ENCODE measurements around the gene ZNF462.

The ZNF462 gene

DNA sequence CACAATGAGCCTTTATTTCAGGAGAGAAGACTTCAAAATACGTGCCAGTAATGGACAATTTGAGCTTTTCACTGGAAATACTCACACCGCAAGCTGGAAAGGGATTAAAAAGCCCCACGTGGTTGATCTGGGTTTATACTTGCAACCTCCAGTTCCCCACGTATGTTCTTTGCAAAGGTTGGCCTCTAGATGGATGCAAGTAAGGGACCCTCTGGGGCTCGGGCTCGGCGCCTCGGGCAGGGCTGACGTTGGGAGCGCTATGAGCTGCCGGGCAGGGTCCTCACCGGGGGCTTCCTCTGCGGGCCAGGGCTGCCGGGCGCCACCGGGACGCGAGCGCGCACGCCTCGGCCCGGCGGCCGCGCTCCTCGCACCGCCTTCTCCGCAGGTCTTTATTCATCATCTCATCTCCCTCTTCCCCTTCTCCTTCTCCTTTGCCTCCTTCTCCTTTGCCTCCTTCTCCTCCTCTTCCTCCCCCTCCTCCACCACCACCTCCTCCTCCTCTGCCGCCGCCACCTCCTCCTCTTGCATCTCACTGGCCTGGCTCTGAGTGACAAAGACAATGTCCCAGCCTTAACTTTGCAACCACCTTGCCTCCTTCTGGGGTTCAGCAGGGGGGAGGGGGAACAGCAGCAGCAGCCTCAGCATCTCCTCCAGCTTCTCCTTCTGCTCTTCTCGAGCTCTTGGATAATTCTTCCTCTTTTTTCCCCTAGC lies 701 bp upstream of the ZNF462 start:
- DNase-seq (ENCODE audit: low spot score), result peak; percentile 34

DNA sequence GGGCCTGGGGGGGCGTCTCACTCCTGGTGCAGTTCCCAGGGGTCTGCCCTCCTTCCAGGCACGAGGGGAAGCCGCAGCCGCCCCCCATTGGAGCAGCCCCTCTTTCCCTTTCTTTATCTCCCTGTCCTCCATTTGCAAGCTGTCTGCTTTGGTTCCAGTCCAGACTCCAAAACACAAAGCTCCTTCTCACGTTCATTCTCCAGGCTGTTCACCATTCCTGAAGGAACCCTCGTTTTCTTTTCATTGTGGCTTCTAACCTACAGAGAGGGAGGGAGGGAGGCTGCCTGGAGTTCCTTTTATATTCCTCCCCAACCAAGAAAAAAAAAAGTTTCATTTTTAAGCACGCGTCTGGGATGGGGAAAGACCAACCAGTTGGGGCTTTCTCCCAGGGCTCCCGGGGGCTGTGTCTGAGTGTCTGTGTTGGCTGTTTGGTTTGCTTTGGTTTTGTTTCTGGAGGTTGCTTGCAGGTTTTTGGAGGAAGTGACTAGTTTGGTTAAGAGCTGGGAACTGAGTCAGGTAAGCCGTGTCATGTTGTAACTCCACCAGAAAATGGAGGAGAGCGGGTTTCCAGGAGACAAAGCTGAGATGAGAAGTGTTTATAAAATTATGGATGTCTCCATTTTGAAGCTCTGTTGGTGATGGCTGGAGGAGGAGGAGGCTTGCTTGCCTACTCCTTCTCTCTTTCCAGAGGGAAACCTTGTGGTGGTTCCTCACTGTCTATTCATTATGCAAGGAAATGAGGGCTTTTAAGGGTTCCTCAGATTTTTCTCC lies 1.6 kb downstream of the ZNF462 start:
- DNase-seq (ENCODE audit: low spot score), result peak; percentile 24

DNA sequence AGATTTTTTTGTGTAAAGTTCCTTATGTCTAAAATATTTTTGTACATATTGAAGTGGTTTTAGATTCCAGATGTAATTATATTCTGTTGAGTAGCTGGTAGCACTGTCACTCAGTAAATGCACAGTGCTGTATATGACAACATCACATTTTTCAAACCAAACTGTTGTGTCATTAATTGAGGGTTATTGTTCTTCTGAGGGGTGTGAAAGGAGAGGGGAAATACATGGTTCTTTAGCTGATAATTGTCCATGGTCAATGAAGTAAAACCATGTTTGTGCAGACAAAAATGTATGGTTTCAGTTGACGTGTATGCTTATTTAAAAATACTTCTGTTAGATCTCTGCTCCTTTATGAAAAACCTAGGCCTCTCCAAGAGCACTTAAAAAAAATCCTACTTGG lies 3.3 kb downstream of the ZNF462 start:
- DNase-seq (ENCODE audit: low spot score), result no peak

DNA sequence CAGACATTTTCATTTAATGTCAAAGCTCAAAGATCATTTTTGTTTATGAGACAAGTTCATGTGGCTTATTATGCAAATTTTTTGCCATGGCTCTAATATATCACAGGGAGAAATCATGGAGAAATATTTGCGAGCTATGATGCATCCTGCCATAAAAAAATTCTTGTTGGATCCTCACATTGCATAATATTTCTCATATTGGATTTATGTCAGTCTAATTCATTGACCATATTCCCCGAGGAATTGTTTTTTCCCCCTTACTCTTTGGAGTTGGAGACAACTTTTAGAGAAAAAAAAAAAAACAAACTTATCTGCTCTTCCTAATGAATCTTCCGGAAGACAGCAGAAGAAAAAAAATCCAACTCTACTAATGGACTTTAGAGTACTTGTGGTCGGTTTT lies 4.3 kb downstream of the ZNF462 start:
- DNase-seq (ENCODE audit: low spot score), result no peak

DNA sequence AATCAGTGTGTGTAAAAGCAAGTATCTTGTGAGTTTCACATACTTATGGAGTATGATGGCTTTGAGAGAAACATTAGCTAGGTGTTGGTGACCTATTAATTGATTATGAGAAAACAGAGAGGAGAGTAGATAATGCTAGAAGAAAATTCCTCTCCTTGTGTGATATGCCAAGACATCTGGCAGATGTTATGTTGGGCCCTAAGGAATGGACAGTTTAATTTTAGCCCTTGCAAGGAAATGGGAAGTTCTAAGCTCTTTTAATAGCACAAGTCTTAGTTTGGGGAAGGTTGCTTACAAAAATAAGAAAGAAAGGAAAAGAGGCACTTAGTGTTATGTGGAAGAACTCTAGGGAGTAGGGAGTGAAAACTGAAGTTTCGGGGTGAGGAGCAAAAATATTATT lies 5.1 kb downstream of the ZNF462 start:
- DNase-seq (ENCODE audit: low spot score), result no peak

DNA sequence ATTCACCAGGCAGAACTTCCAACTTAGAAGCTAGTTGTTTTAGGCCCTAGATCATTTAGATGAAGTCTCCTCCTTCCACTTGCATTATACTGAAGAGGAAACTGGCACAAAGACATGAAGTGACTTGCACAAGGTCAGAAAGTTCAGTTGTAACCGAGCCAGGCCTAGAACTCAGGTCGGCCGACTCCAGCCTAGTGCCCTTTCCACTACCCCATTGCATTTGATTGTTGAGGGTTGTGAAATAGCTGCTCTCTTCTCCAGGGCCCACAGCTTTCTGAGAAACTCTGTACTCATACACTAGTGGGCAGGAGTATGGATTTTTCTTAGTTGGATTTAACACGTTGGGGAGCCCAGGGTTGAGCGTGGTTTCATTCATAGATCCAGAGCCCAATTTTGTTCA lies 5.6 kb downstream of the ZNF462 start:
- no peak for DNase-seq (ENCODE audit: low spot score)

DNA sequence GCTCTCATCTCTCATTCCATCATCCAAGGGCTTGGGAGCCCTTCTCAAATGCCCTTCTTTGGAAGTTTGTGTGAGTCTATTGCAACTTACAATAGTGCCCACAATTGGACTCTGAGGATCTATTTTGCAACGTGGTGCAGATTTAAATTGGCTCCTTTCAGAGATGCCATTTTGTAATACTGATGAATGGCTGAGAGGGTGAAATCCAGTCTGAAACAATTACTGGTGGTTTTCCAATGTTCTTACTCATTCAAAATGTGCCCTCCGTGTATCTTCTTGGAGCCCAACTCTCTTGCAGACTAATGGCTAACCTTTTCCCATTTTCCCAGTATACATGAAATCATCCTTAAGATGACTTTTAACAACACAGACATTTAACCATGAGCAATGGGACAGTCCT lies 6.1 kb downstream of the ZNF462 start:
- peak; percentile 21 for DNase-seq (ENCODE audit: low spot score)

DNA sequence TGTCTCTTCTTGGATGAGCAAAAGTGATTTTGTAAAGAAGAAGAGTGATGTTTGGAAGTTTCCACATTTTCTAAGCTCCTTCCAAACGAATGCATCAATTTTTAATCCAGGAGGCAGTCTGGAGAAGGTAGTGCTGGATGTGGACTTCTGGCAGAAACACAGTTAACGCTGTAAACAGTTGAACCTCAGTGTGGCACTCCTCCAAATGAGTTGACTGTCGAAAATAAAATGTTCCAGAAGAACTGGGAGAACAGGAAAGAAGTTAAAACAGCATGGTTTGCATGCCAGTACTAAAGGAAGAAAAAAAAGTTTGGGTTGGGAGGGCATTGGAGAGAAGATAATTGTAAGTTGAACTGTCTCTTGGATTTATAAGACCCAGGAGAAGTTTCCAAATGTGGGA lies 6.5 kb downstream of the ZNF462 start:
- peak; percentile 23 for DNase-seq (ENCODE audit: low spot score)

DNA sequence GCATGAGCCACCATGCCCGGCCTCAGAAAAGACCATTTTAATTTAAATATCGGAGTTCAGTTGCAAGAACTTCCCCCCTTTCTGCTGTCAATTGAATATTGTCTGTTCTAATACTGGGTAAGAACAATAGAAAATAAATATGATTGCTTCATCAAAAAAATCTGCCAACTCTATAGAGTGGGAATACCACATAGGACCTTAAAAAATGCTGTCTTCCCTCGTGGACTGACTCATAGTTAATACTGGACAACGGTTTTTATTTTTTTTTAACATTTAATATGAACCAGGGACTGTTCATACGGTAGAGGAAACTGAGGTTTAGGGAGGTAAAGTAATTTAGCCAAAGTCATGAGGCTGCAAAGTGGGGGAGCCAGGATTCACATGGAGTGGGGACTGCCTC lies 9.7 kb downstream of the ZNF462 start:
- no peak for DNase-seq (ENCODE audit: low spot score)

DNA sequence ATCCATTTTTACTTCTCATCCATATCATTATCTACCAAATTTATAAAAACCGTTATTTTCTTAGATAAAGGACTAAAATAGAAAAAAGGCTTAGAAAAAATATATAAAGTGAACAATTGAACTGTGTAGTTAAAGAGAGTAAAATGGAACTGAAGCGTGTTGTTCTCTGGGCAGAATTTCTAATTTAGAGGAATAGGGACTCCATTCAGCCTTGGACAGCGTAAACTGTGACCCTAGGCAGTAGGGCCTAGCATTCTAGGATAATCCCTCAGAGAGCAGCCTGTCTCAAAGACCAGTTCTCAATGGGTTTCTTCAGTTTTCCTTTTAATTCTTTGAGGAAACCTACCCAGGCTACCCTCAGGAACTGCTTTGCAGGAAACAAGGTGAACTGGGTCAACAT lies 11.1 kb downstream of the ZNF462 start:
- DNase-seq (ENCODE audit: low spot score), result no peak

DNA sequence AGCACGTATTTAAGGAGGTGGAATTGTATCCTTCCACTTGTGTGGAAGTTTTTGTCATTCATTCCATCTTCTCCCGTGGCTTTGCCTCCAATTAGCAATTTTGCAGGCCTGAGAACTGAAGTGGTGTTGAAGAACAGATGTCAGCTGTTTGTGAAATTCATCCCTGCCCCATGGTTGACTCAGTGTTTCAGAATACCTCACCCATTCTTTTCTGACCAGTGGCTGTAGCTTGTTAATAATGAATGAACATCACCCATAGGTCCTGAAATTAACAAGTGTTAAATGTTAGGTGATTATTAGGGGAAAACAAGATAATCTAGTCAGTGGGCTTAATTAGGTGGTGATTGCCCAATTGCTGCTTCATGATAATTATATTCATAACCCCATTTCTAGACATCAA lies 11.7 kb downstream of the ZNF462 start:
- DNase-seq (ENCODE audit: low spot score), result no peak

DNA sequence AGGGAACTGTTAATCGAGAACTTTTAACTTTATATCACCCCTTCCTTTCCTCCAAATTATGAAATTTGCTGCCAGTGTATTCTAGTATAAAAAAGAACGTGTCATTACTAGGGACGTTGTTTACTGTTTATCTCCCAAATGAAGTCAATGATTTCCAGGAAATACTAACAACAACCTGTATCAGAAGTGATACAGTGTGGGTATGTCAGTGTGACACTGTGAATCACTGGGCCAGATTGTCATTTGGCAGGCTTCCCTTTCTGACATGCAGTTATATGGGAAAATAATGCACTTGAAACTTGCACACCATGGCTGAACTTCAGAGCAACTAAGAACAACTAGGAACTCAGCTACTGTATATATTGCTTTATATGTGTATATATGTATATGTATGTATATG lies 12.6 kb downstream of the ZNF462 start:
- DNase-seq (ENCODE audit: low spot score), result no peak

DNA sequence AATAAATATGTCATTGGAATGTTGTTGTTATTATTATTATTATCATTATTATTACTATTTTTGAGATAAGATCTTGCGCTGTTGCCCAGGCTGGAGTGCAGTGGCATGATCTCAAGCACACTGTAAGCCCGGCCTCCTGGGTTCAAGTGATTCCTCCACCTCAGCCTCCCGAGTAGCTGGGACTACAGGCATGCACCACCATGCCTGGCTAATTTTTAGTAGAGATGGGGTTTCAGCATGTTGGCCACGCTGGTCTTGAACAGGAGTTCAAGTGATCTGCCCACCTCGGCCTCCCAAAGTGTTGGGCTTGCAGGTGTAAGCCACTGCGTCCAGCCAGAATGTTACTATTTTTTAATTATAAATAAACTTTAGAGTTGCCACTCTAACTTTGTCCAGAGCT lies 14.4 kb downstream of the ZNF462 start:
- no peak for DNase-seq (ENCODE audit: low spot score)

DNA sequence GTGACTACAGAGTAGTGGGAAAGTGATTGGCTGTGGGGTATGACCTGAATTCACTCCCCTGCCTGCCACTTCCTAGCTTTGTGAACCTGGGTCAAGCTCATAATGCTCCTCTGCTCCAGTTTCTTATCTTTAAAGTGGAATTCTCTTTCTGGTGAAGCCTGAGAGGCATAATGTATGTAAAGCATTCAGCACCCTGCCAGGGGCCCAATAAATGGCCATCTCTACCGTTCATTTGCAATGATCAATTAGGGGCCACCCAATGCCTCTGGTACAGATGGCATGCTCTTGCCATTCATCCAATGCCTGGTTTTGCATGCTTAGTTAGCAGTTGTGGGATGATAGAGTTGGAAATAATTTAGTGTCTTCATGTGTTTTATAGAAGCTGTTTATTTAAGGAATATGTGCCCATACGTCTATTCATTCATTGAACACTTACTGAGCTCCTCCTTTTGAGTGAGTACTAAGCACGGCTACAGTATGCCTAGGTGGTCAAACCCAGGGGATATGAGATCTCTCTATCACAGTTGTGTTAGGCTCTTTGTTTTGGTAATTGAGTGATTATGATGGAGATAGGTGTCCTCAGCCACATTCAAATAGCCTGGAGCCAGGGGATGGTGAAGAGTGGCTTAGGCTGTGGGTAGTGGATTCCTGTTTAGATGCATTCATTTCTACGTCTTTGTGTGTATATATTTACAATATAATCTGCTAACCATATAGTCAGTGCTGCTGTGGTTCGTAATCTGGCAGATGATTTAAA lies 15.3 kb downstream of the ZNF462 start:
- no peak for DNase-seq (ENCODE audit: low spot score)

DNA sequence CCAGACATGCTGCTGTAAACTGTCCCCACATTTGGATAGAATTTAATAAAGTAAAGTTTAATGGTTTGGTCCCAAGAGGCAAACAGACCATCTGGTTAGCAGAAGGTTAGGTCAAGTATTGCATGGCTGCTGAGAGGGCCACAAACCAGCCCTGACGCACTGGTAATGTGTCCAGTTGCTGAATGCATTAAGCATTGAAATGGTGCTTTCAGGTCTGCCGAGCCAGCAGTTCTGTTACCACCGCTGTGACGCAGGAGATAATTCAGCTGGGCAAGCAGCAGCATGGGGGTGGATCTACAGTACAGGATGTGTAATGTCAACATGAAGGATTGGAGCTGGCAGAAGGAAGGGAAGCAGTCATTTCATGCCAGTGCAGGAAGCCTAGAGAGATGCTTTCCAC lies 16.0 kb downstream of the ZNF462 start:
- peak; percentile 81 for DNase-seq (ENCODE audit: low spot score)

DNA sequence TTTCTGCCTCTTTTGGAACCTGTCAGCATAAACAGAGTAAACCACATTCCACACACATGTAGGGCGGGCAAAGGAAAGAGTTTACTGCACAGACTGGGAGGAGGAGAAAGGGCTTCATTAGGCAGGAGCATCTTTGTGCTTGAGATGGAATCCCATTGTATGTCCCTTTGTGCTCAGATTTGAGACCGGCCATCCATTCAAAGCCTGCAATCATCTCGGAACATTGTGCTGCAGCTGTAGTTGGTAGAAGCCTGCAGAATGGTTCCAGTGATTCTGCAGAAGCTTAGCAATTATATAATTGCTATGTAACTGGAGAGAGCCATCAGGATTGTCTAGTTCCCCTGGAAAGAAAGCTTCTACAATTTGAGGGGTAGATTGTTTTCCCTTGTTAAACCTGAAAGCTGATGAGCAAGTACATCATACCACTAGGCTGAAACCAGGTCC lies 16.5 kb downstream of the ZNF462 start:
- DNase-seq (ENCODE audit: low spot score), result no peak

DNA sequence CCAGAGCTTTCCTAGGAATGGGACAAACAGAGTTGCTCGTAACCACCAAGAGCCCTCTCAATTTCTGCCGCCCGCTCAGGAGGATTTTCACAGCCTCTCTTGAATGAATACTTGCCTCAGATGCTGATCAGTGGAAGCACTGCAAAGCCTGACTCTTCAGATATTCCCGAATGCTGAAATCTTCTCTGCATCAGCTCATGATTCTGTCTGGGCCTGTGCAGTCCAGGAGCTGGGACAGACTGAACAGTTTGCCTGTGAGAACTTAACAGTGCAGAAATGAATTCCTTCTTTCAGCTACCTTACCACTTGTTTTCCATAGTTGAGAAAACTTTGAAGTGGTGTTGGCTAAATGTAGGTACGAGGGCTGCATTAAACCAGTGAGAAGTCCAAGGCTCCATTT lies 17.1 kb downstream of the ZNF462 start:
- no peak for DNase-seq (ENCODE audit: low spot score)

DNA sequence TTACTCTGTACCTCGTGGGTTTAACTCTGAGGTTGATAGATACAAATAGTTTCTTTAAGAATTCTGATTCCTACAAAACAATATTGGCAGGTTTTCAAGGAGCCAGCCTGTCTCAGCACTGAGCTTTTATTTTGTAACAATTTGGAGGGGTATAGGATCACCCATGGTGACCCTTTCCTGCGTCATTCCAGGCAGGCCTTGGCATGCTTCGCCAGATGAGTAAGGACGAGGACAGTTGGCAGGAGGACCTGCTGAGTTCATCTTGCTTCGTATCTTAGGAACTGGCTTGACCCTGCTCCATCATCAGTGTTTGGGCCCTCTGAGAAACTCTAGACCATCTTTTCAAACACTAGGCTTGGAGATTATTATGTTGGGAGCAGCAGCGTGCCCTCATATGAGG lies 17.9 kb downstream of the ZNF462 start:
- no peak for DNase-seq (ENCODE audit: low spot score)

DNA sequence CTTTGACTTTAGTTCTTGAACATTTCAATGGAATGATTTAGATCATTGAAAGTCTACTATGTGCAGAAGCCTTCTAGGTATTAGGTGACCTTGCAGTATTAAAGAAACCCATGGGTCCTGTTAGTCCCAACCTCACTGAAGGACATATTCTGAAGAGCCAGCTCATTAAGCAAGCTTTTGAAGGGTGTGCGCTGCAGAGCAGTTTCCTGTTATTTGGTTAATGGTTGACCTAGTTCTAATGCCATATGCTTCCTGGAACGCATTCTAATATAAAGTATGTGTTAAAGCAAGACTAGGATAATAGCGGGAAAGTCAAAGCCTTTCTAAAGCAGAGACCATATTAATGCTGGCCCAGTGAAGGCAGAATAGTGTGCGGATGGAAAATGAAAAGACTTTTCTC lies 20.1 kb downstream of the ZNF462 start:
- no peak for DNase-seq (ENCODE audit: low spot score)

DNA sequence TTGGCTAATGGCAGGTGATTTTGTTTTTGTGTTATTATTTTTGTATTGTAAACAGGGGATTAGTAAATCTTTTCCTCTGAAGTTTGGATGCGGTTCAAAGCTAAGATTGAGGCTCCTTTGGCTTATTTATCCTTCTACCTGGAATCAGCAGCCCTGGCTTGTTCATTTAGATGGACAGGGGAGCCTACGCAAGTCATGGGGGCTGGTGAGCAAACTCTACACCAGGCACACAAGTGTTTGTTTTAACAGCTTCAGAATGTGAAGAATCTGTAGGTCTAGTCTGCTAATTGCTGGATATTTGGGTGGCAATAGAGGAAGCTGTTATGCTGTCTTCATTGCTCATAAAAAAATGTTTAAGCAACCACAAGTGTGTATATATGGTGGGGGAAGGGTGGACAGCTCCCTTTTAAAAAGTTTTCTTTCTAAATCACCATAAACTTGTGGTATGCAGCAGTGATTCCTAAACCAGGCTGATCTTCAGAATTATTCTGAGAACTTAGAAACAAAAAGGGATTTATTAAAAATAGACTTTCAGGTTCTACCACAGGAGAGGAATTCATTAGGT lies 20.7 kb downstream of the ZNF462 start:
- no peak for DNase-seq (ENCODE audit: low spot score)

DNA sequence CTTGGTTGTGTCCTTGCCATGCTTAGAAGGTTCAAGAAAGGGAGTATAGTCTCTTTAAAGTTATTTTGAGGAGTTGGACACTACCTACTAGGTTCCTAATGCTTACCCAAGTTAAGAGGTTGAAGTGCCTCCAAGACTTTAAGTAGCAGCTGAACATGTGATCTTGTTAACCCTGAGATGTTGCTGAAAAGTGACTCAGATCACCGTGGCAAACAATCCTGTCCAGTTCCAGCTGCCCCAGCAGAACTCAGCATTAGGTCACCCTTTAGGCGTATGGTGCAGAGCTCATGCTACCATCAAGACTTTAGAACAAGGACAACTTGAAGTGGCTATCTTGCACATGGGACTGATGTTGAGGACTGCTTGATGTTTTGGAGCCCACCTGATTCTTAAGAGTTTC lies 22.5 kb downstream of the ZNF462 start:
- peak; percentile 84 for DNase-seq (ENCODE audit: low spot score)

DNA sequence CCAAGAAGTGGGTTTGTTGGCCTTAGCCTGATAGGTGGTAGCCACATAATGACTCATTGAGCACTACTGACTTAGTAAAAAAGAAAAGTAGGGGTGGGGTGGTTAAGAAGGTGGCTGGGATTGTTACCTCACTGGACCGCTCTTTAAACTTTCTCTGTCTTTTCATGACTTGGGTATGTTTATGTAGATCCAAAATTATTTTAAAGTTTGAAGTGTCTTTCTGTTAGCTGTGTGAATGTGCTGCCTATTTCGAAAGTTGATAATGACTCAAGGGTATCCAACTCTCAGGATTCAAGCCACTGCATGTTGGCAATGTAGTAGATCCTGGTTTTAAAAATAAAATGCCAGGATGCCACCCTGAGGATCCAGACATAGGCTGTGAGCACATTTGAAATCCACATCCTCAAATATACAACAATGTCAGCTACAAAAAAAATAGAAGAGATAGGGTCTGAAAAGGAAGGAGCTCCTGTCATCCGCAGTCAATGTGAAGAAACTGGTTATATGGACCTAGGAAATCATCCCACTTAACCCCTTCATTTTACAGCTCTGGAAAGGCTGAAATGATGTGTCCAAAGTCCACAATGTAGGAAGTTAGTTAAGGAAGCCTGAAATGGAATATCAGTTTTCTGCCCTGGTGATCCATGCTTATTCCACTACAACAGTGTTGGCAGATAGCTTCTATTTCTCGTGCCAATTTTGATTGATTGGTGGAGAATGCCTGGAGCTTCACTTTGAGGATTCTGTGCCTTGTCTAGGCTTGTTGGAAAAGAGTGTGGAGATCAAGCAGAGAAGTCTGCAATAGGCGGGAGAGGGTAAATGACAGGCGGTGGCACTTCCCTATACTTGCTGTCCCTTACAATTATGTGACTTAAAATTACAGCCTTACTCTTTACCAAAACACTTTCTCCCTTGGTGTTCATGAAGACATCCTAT lies 23.4 kb downstream of the ZNF462 start:
- no peak for DNase-seq (ENCODE audit: low spot score)
